Activated naive CD4-positive, alpha-beta T cell (primary cell): ENCODE measurements around the gene ATG4B.
"Not testable (repeated sequence)": the region's sequence is repeated elsewhere in the genome, so short reads cannot be mapped to it uniquely, and the experiment has no call there.

Experiments
- DNase-seq, 4 experiments: peaks; one replicate each; lab custom pipeline; 2025; lab: John Stamatoyannopoulos, UW

The ATG4B gene

DNA sequence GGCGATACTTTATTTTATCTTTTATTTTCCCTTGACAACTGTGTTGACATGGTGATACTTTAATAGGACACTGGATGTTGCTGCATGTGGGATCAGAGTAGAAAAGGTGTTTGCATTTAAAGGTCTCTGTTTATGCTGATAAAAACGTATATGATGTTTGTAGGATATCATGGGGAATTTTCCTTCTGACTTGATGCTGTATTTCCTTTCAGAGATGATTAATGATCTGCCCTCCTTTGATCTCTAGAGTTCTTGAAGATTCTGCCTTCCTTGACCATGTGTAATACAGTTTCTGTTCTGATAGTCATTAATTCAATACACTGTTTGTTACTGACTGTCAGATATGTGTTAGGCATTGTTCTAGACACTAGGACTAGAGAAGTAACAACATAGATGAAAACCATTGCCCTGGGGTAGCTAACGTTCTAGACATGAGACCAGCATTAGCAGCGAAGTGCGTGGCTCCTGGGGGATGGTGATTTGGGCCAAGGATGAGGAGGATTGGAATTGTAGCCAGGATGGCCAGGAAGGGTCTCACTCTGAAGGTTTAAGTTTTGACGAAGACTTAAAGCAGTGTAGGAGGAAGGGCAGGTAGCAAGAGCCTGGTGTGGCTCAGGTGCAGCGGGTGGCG is 2.8 kb downstream of the ATG4B start:
- no peak for DNase-seq

DNA sequence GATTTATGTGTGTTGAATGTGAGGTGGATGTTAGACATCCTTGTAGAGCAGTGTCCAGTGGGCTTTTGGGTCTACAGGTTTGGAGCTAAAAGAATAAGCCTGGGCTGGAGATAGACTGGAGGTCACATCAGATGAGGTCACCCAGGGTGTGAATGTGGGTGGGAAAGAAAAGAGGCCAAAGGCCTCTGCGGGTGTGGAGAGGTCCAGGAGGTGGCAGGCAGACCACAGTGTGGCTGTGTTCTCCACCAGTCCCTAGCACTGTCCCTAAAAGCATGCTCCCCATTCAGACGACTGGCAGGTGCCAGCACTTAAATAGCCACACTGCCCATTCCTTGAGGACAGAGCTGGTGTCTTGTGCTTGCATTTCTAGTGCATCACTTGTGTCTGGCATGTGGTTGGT is 4.1 kb downstream of the ATG4B start:
- no peak for DNase-seq

DNA sequence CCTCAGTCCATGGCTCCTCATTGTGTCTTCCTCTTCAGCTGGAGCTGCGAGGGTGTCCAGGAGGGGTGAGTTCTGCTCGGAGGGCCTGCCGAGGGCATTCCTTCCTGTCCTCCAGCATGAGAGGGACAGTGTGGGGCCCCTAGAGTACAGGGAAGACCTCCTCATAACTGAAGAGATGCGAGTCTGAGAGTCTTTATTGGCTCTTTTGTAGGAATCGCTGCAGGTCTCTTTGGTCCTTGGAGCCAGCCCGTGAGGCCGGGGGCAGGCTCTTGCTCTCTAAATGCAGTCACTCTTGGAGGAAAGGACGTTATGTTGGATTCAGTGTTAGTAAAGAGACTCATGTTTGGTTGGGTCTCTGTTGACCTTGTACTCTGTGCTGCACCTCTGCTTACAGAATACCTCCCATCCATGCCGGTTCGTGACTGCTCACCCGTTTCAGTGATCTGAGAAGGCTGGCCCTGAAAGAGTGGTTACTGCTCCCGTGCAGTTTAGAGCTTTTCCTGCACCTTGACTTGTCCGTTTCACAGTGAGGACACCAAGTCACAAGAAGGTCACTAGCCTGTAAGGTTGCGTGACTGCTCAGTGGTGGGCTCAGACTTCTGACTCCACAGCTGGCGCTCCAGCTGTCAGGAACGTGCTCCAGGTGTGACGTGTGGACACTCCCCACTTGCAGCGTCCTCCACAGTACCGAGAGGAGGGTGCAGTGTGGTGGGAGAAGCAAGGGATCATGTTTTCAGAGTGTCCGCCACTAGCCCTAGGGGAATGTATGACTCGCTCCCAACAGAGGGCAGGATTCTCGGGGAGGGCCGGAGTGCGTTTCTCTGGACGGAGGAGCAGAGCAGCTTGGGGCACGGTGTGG is 7.8 kb downstream of the ATG4B start:
- DNase-seq = no peak

DNA sequence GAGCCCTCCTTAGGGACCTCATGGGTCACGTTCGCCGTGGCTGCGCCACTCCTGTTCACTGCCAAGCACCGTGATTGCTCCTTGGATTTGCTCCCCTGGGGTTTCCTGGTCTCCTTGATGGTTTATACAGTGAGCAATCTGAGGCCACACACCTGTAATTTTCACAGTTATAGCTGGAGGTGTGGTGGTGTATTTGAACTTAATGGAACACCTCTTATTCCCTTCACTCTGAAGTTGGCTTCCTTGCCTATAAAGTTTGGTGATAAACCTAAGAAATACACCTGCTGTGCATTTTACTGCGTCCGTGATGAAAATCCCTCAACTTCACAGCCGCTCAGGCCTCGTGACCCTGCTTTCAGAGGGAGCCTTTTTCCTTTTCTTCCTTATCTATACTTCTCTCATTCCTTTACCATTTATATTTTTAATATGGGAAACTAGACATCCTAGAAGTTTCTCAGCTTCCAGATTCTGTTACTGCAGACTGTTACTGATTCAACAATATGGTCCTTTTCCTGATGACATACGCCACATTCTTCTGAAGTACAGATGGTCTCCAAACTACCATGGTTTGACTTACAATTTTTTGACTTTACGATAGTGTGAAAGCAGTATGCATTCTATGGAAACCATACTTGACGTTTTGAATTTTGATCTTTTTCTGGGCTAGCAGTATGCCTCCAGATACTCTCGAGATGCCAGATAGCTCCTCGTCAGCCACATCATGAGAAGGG is 8.6 kb downstream of the ATG4B start:
- no peak for DNase-seq

DNA sequence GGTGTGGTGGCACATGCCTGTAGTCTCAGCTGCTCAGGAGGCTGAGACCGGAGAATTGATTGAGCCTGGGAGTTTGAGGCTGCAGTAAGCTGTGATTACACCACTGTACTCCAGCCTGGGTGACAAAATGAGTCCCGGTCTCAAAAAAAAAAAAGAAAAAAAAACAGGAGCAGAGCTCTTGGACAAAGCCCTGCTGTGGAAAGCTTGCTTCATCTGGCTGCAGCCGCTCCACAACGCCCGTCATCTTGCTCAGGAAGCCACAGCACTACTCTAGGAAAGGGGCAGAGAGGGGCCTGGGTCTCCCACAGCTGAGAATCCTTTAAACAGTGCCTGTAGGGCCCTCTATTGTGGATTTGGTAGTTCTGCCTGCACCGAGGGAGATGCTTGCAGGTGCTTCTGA is 11.0 kb downstream of the ATG4B start:
- DNase-seq = no peak

DNA sequence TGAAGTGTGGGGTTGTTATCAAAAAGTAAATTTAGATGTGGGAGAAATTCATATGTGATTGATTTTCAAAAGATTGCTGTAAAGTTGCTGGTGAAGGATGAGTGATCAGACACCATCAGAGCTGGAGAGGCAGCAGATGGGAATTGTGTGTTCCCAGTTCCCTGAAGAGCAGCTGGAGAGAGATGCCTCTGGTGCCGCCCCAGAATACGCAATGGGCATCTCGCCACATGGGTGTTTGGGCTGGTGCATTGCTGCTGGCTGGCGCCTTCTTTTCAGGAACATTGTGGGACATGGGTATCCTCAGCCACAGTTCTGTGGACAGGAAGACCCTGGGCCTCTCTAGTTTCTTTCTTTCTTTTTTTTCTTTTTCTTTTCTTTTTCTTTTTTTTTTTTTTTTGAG is 11.9 kb downstream of the ATG4B start:
- no peak for DNase-seq

DNA sequence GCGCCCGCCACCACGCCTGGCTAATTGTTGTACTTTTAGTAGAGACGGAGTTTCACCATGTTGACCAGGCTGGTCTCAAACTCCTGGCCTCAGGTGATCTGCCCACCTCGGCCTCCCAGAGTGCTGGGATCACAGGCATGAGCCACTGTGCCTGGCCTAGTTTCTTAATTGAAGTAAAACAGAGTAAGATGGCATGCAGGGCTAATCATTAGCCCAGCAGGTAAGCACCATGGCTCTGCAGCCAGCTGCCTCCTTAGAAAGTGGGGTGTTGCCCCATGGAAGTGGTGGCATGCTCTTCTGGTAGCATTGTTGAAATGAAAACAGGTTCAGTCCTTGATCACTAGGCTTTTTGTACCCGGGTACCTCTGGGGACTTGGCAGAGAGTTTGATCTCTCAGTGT is 12.4 kb downstream of the ATG4B start:
- DNase-seq = no peak

DNA sequence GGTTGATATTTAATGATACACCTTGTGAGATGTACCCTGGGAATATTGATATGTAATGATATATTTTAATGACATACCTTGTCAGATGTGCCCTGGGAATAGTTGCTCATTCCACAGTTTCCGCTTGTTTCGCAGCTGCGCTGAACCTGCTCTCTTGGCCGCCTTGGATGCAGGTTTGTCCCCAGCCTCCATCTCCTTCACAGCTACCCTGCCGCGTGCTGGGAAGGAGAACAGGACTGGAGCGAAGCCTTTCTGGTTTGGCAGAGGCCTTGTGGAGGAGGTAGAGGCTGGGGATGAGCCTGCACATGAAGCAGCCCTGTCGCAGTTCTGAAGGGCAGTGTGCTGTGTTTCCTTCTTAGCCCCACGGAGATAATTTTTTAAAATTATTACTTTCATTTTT is 14.6 kb downstream of the ATG4B start:
- no peak for DNase-seq

DNA sequence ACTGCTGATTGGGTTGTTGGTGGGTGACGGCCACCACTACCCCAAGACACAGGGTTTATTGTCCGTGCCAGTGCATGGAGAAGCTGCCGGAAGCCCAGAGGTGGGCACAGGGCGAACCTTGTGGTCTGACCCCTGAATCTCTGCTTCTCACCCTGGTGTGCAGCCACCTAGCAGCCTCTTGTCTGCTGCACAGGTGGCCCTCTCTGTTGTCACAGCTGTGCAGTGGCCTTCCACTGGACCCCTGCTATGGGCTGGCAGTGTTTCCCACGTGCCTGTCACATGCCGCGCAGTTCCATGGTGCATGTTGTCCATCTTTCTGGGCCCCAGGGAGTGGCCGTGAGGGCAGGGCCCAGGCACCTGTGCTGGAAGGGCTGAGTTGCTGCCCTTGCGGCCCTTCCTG is 15.2 kb downstream of the ATG4B start:
- no peak for DNase-seq

DNA sequence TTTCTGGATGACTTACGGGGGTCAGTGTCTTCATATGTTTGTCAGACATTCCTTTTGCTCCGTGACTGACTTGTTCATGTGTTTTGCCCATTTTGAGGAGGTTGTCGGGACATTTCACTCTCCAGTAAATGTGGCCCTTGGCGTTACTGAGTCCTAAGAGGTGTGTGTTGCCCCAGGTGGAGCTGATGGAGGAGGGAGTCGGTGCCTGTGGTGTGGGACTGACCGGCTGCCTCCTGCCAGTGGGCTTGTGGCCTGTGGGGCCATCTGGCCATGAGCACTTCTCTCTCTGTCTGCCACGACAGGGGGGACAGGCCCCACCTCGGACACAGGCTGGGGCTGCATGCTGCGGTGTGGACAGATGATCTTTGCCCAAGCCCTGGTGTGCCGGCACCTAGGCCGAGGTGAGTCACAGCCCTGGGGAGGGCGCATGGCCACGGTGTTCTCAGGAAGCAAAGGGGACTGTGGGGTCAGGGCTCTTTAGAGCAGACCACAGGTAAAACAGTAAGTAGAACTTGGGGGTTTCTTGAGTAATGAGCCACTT is 15.8 kb downstream of the ATG4B start:
- DNase-seq = no peak

DNA sequence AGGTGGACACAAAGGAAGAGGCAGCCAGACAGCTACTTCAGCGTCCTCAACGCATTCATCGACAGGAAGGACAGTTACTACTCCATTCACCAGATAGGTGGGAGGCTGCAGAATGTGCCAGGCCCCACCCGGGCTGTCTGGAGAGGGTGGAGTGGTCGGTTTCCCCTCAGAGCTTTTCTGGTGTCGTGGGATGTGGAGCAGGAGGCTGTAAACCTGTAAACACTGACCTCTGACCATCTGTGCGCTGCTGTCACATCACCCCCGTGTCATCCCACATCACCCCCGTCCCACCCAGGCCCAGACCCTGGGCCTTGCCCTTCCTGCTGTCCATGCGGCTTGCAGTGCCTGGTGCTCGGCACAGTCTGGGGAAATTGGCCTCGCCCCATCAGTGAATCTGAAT is 17.1 kb downstream of the ATG4B start:
- DNase-seq = no peak

DNA sequence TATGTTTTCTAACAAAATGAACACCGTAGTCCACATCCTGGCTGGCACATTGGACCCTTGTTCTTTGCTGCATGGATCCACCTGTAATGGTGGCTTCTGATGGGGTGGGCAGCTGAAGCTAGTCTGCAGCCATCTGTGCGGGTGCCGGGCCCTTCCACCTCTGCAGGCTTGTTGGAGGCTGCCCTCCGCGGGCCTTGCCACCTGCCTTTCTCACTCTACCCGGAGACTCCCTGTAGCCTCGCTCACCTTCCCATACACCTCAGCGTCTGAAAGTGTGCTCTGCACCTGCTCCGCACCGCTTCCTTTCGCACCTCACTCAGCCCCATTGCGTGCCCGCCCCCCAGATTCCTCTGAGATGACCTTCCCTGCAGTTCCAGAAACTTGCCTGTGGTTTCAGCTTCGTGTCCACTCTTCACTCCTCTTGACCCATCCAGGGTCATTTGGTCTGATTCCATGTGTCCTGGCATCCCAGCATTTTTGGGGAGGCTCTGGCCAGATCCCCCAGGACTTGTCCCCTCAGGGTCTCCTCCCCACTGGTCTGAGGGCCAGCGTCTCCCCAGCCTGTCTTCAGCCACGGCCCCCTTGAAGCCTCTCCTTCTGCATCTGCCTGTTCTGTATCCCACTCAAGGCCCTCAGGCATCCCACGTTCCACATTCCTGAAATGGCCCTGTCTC is 18.2 kb downstream of the ATG4B start:
- no peak for DNase-seq

DNA sequence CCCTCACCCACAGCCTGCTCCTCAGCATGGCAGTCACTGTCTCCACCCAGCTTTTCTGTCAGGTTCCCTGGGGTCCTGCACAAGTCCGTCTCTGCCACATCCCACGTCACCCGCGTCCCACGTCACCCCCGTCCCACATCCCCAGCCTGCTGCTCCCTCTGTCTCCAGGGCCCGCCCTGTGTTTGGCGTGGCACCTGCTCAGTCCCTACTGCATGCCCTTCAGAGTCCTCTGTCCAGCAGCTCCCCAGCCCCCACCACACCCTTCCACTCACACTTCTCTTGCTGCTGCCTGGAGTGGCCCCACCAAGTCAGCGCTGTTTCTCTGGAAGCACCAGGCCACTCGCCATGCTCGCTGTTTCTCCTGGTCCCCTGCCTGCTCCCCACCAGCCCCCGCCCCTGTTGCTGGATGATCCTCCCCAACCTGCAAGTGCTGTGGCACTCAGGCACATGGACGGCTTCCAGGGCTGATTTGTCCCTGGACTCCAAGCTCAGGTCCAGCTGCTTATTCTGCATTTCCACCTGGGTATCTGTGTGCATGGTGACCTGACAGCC is 18.8 kb downstream of the ATG4B start:
- no peak for DNase-seq

DNA sequence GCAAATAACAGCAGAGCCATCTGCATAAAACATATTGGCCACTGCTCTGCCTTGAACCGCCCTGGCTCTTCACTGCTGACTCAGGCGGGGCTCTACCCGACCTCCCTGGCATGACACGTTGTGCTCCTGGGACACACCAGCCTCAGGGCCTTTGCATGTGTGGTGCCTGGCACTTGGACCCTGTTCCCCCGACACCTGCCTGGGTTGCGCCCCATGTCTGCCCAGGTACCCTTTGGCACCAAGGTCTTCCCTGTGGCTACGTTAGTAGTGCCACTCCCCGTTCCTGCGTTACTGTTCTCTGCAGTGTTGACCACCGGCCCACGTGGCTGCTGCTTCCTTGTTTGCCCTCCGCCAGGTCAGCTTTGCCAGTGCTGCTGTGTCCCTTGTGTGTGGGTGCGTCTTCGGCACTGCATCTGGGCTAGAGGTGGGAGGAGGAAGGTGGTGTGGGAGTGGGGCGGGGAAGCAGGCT is 20.3 kb downstream of the ATG4B start:
- DNase-seq = no peak

DNA sequence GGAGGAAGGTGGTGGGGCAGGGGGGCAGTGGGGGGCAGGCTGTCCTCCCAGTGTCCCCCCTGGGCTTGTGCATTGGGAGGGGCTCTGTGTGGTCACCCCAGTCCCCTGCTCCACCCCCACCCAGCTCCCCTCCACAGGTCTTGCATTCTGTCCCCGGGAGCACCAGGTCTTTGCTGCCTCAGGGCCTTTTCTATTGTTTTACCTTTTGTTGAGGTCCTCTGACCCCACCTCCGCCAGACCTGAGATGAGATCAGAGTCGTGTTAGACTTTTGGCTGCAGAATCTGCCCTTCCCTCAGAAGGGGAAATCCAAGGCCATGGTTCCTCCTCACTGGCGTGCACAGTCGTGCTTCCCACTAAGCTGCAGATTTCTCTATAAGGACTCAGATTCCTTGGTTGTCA is 20.8 kb downstream of the ATG4B start:
- no peak for DNase-seq

DNA sequence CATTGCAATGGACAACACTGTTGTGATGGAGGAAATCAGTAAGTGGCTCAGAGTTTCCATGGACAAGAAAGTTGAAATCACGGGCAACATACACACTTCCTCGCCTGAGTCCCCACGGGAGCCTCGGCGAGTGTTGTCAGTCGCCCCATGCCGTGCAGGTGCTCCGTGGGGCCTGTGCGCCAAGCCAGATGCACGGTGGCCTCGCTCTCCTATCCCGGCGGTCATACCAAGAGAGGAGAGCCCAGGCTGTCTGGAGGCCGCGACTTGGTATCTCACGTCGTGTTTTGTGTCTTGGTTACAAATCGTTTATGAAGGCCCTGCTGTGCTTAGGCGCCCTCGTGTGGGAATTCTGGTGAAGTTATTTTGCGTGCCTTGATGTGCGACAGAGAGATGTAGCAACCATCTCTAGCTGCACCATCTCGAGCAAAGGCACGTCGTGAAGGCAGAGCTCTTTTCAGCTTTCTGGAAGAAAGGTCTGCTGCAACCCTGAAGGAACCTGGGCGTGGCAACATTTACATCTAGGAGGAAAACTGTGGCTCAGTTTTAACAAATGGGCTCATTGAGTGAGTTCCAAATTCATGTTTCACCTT is 21.8 kb downstream of the ATG4B start:
- DNase-seq = no peak

DNA sequence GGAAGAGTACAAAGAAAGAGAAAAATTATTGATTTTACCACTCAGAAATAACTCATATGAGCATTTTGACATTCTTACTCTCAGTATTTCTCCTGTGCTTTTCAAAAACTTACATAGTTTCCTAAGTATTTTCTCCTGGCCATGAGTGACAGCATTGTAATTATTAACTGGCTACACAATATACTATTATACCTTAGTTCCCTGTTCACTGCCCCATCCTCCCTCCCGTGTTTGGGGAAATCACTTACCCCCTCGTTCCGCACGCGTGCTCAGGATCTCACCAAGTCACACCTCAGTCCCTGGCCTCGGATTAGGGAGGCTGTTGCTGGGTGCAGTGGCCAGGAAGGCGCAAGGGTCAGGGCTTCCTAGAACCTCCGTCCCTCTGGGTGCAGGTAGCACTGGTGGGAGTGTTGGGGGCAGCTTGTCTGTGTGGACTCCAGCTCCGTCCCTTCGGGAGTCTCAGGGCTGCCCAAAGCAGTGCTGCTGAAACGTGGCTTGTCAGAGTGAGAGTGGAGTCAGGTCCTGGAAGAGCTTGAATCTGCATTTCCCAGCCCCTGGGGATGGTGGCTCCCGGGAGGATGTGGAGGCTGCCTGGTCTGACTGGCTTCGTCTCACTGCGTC is 23.2 kb downstream of the ATG4B start:
- no peak for DNase-seq

DNA sequence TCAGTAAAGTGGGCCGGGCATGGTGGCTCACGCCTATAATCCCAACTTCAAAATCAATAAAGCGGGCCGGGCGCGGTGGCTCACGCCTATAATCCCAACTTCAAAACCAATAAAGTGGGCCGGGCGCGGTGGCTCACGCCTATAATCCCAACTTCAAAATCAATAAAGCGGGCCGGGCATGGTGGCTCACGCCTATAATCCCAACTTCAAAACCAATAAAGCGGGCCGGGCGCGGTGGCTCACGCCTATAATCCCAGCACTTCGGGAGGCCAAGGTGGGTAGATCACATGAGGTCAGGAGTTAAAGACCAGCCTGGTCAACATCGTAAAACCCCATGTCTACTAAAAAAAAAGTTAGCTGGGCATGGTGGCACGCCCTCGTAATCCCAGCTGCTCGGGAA is 25.2 kb downstream of the ATG4B start:
- DNase-seq = not testable (repeated sequence)

DNA sequence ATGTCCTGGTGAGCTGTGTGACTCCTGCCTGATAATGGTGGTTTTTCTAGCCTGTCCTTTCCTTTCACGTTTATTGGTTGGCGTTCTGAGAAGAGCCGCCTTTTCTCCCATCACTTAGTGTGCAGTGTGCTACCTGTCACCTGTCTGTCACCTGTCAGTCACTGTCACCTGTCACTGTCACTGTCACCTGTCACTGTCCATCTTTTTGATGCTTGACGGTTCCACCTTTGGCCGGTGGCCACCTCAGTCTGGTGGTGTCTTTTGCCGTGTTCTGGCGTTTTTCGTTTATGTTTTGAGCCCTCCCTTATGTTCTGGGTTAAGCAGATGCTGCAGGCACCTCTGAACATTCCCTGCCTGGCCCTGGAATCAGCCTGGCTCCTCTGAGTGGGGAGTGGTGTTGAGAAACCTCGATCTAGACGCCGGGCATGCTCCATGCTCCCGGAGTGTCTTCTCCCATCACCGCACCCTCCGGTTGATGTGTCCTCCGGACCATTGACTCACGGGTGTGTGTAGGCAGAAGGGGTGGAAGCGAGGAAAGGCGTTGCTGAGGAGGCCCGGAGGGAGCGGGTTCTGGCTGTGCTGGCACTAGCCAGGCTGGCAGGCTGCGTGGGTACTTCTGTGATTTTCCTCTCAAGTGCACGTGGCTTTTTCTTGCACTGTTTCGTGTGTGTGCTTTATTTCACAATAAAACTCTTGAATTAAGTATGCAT is 28.4 kb downstream of the ATG4B start:
- DNase-seq = no peak
